ENCODE results near the gene MOGAT3.
A peak's percentile ranks its signal among the peaks of the same experiment; 100 is the strongest.

MOGAT3 gene

GRCh38 chr7:101166909-101167644, 33.8 kb downstream of the MOGAT3 start:
- H3K4me3 ChIP-seq (ENCODE audit: low read depth, low read length): no peak overlapping the region
- TF ChIP-seq CTCF (IDR thresholded peaks at IDR 0.05; ENCODE audit: low read depth, low read length, missing control alignments): no peak
- no peak for DNase-seq (ENCODE audit: low read depth)
- in situ Hi-C loops (cut with HindIII; ENCODE audit: low sequenced_read_pairs): no loop called here

GRCh38 chr7:101166648-101166908, 34.3 kb downstream of the MOGAT3 start:
- DNase-seq (ENCODE audit: low read depth): no peak
- H3K4me3 ChIP-seq (ENCODE audit: low read depth, low read length): no peak overlapping the region
- no peak for TF ChIP-seq CTCF (IDR thresholded peaks at IDR 0.05; ENCODE audit: low read depth, low read length, missing control alignments)
- in situ Hi-C loops (cut with HindIII; ENCODE audit: low sequenced_read_pairs): no loop called here

GRCh38 chr7:101165958-101166647, 34.7 kb downstream of the MOGAT3 start:
- H3K4me3 ChIP-seq (ENCODE audit: low read depth, low read length): peak overlapping the region; percentile 6
- no peak for DNase-seq (ENCODE audit: low read depth)
- TF ChIP-seq CTCF (IDR thresholded peaks at IDR 0.05; ENCODE audit: low read depth, low read length, missing control alignments): no peak
- in situ Hi-C loops (cut with HindIII; ENCODE audit: low sequenced_read_pairs): no loop called here

GRCh38 chr7:101165075-101165957, 35.5 kb downstream of the MOGAT3 start, which contains the start of gene VGF:
Gene VGF (minus strand): TSS chr7:101165569. CDS start chr7:101164843, 726 bp downstream.
- H3K4me3 ChIP-seq (ENCODE audit: low read depth, low read length): peak within 1 kb of the TSS; percentile 6
- TF ChIP-seq CTCF (IDR thresholded peaks at IDR 0.05; ENCODE audit: low read depth, low read length, missing control alignments): no peak
- peak; percentile 51 for DNase-seq (ENCODE audit: low read depth)
- in situ Hi-C loops (cut with HindIII; ENCODE audit: low sequenced_read_pairs): no loop called here

GRCh38 chr7:101164071-101164840, 36.6 kb downstream of the MOGAT3 start:
- no peak overlapping the region for H3K4me3 ChIP-seq (ENCODE audit: low read depth, low read length)
- DNase-seq (ENCODE audit: low read depth): no peak
- no peak for TF ChIP-seq CTCF (IDR thresholded peaks at IDR 0.05; ENCODE audit: low read depth, low read length, missing control alignments)
- in situ Hi-C loops (cut with HindIII; ENCODE audit: low sequenced_read_pairs): no loop called here
